AG04450 (cell line): ENCODE results near the gene FBXL5. TPM values are rescaled to one million over a fixed set of nuclear protein-coding genes. Genes with fewer than 3 reads are reported as not detected.

Experiments
- CTCF ChIA-PET: fragments of 300-600, 350-600 bp; formaldehyde crosslinking; extraction: SDS; loops from one replicate; lab custom pipeline; 2022; ENCODE audit warnings: antibody characterized with exemption, inconsistent platforms; lab: Charles Lee
- POLR2A ChIA-PET: fragments of 350-600 bp; formaldehyde crosslinking; extraction: SDS; loops from one replicate; lab custom pipeline; 2021; ENCODE audit warnings: antibody characterized with exemption, inconsistent platforms; lab: Yijun Ruan, JAX
- DNase-seq: peaks from one replicate; pipeline ENCODE4 v3.0.0-alpha.2; 2011; ENCODE audit warnings: low read depth, low spot score
- H3K27ac ChIP-seq: one replicate; pipeline ENCODE4 v1.5.1; 2012; ENCODE audit warnings: low read depth, low read length, control low read depth
- H3K27me3 ChIP-seq: one replicate; pipeline ENCODE4 v1.6.0; 2012; ENCODE audit warnings: low read length; ENCODE audit not compliant: control insufficient read depth, insufficient read depth
- H3K4me3 ChIP-seq: 2 replicates; pipeline ENCODE4 v1.5.1; 2011; ENCODE audit warnings: mild to moderate bottlenecking, low read depth, low read length, control low read depth
- H3K9me3 ChIP-seq: 2 replicates; pipeline ENCODE4 v1.5.1; 2012; ENCODE audit warnings: low read length; ENCODE audit not compliant: control insufficient read depth, insufficient read depth
- CTCF ChIP-seq: IDR thresholded peaks from 2 replicates; pipeline ENCODE4 v1.5.1; 2011; ENCODE audit warnings: low read depth, low read length, control low read depth, inconsistent platforms
- polyA plus RNA-seq: library from polyadenylated mRNA; depleted of rRNA; stranded (reverse); fragments of >200 nt; gene quantifications from 2 replicates; pipeline ENCODE4 v1.2.3, GENCODE V29; 2011

FBXL5 gene
- polyA plus RNA-seq, 1 experiment: 56.4 TPM

GRCh38 chr4:15691346-15692135 lies 36.4 kb upstream of the FBXL5 start:
- POLR2A ChIA-PET: interaction anchor here (0.5 to 1.7 kb wide), 2 partner anchors 9 to 667 kb away, joined by 3 to 7 read pairs; partner anchors contain the start of gene FAM200B
- DNase-seq: peak; percentile 33
- Histone ChIP-seq H3K27me3 (no peaks in the 10 kb centered on the region), H3K9me3 (no peaks in the 10 kb centered on the region), H3K27ac (no peak overlapping the region), H3K4me3 (no peak overlapping the region)
- CTCF ChIA-PET: no interaction called here
- no peak for TF ChIP-seq CTCF

GRCh38 chr4:15690020-15690809 lies 35.1 kb upstream of the FBXL5 start:
- TF ChIP-seq CTCF: no peak
- H3K9me3 ChIP-seq: no peaks in the 10 kb centered on the region
- POLR2A ChIA-PET: interaction anchor here (0.7 kb wide), 1 partner anchor 9 kb away, joined by 3 read pairs; the partner anchor contains the start of gene FAM200B
- DNase-seq: peak; percentile 65
- H3K27me3 ChIP-seq: no peaks in the 10 kb centered on the region
- CTCF ChIA-PET: no interaction called here
- H3K27ac ChIP-seq: peak overlapping the region; percentile 72
- H3K4me3 ChIP-seq: no peak overlapping the region

- DNase-seq: no peak
- H3K4me3 ChIP-seq: no peak overlapping the region
- TF ChIP-seq CTCF: no peak
- H3K27ac ChIP-seq: peak overlapping the region; percentile 11
- H3K27me3 ChIP-seq: no peaks in the 10 kb centered on the region
- CTCF ChIA-PET: no interaction called here
- POLR2A ChIA-PET: no interaction called here
- no peaks in the 10 kb centered on the region for H3K9me3 ChIP-seq
Measured at GRCh38 chr4:15689540-15689939, 34.4 kb upstream of the FBXL5 start.

GRCh38 chr4:15688051-15688450 lies 32.9 kb upstream of the FBXL5 start:
- DNase-seq: no peak
- no peak for TF ChIP-seq CTCF
- no peaks in the 10 kb centered on the region for H3K9me3 ChIP-seq
- H3K27ac ChIP-seq: no peak overlapping the region
- CTCF ChIA-PET: interaction anchor here (0.7 kb wide), 1 partner anchor 118 kb away, joined by 3 read pairs; no protein-coding TSS in a partner anchor
- no peaks in the 10 kb centered on the region for H3K27me3 ChIP-seq
- no peak overlapping the region for H3K4me3 ChIP-seq
- POLR2A ChIA-PET: no interaction called here
